EL (cell line): ENCODE measurements around the gene PALM.

Experiments used
- DNase-seq: peaks from one replicate; pipeline ENCODE4 v3.0.0-alpha.2; 2016

PALM gene

DNA sequence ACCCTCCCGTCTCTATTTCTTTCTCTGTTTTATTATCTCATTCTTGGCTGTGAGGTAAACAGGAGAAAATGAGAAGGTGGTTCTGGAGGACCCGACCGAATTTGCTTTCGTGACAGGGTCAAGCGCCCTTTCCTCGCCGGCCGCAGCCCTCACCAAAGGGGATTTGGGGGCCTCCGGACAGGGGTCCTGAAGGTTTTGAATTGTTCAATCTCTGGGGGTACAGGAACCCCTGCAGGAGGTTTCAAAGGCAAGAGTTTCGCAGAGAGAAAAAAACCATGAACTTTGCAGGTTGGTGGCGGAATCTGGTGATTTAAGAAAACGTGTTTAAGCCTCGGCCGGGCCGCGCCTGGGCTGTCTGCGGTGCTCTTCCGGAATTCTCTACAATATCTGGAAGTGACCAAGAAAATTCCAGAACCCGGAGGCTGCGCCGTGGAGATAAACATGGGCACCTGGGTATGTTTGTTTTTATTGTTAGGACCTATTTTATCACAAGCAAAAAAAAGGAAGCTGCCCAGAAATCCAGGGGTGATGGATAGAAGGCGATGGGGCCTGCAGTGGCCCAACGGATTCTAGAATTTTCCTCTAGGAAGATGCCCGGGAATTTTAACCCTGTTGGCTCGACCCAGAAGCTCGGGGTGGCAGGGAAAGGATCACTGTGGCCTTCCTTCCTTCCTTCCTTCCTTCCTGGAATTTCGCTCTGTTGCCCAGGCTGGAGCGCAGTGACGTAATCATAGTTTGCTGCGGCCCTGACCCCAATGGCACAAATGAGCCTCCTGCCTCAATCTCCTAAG lies 74.3 kb downstream of the PALM start:
- no peak for DNase-seq

DNA sequence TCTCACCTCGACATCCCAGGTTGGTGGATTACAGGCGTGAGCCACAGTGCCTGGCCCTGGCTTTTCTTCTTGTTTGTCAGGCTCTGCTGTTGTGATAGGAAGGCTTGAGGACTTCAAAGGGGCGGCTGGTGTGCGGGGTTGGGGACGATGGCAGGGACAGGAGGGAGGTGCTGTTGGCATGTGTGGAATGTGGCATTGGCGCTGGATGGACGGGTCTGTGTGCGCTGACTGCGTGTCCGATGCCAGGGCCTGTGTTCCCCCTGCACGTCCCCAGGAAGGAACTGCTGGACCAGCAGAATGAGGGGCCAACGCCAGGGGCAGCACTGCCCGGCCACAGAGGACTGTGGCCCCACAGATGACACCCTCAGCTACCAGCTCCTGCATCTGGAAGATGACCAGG lies 75.8 kb downstream of the PALM start:
- DNase-seq: no peak

DNA sequence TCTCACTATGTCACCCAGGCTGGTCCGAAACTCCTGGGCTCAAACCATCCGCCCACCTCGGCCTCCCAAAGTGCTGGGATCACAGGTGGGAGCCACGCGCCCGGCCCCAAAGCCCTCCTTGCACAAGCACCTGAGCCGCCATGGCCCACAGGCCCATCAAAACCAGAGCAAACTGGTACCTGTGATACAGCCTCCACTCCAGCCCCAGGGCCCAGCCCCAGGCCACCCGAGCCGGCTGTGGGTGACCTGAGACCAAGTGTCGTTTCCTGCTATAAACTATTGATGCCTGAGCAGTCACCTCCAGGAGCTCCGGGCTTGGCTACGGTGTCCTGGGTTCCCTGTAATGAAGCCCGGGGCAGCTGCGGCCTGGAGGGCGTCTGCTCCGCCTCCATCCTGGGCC lies 78.8 kb downstream of the PALM start:
- no peak for DNase-seq

- no peak for DNase-seq
Observed at GRCh38 chr19:788686-788982, 79.9 kb downstream of the PALM start.

GRCh38 chr19:788983-789700 lies 80.4 kb downstream of the PALM start:
- peak; percentile 39 for DNase-seq

- DNase-seq: no peak
Observed at GRCh38 chr19:789701-790060, 80.9 kb downstream of the PALM start.

DNA sequence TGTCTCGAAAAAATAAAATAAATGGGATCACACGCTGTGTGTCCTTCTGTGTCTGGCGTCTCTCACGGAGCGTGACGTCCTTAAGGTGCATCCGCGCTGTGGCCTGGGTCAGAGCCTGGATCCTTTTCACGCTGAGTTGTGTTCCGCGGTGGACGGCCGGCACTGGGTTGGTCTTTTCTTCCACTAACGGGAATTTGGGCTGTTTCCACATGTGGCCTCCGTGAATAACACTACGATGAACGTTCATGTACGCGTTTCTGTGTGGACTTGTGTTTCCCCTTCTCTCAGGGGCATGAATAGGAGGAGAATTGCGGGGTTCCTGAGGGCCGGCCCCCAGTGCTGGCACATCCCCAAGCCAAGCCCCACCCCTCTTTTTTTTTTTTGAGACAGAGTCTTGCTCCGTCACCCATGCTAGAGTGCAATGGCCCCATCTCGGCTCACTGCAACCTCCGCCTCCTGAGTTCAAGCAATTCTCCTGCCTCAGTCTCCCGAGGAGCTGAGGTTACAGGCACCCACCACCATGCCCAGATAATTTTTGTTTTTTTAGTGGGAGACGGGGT lies 82.4 kb downstream of the PALM start:
- no peak for DNase-seq

- DNase-seq: no peak
Observed at GRCh38 chr19:791567-792305, 83.0 kb downstream of the PALM start.

GRCh38 chr19:792306-792885 lies 83.7 kb downstream of the PALM start:
- no peak for DNase-seq

DNA sequence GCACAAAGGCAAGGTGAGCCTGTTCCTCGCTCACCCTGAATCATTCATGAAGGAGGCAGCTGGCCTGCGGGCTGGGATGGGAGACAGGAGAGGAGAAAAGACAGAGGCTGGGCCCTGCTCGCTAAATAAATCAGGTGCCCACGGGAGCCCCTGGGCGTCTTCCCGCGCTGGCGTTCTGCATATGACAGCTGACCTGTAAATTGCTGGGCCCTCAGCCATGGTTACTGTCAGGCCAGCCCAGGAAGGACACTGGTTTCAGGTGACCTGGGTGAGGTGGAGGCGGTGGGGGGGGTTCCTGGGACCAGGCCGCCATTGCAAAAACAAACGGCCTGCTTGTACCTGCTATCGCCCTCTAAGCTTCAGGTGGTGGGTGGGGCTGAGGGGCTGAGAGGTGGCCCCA lies 85.1 kb downstream of the PALM start:
- DNase-seq: no peak

- no peak for DNase-seq
Observed at GRCh38 chr19:795073-795611, 86.4 kb downstream of the PALM start.

- DNase-seq: no peak
Observed at GRCh38 chr19:795691-796581, 87.2 kb downstream of the PALM start.

GRCh38 chr19:796692-797527 lies 88.2 kb downstream of the PALM start, which contains the start of gene PTBP1:
TSS of gene PTBP1 (plus strand) at chr19:797452. CDS start at chr19:797498, 46 bp downstream.
- DNase-seq: peak; percentile 100
